GM21786 (cell line): ENCODE data around the gene ATXN7L3B.
"Not testable (repeated sequence)": the region's sequence is repeated elsewhere in the genome, so short reads cannot be mapped to it uniquely, and the experiment has no call there.

ENCODE experiments used
- ATAC-seq: cut with Tn5 transposase; IDR thresholded peaks from one replicate; pipeline ENCODE4 v1.9.1; 2021; ENCODE audit not compliant: unreplicated experiment

ATXN7L3B gene

GRCh38 chr12:74537707-74538385, at the start of gene ATXN7L3B:
ATXN7L3B (plus strand) TSS chr12:74537835; CDS start chr12:74538113, 278 bp downstream.
- peak; percentile 92 for ATAC-seq

GRCh38 chr12:74488134-74488533, 49.5 kb upstream of the ATXN7L3B start:
- ATAC-seq = peak; percentile 48

- peak; percentile 23 for ATAC-seq
Observed at GRCh38 chr12:74489543-74489942, 48.1 kb upstream of the ATXN7L3B start.

GRCh38 chr12:74490390-74491064, 47.1 kb upstream of the ATXN7L3B start:
- ATAC-seq = peak; percentile 82

- no peak for ATAC-seq
Observed at GRCh38 chr12:74491374-74491773, 46.3 kb upstream of the ATXN7L3B start.

GRCh38 chr12:74499192-74499591, 38.4 kb upstream of the ATXN7L3B start:
- no peak for ATAC-seq

- not testable (repeated sequence) for ATAC-seq
Observed at GRCh38 chr12:74508873-74509657, 28.6 kb upstream of the ATXN7L3B start.

- ATAC-seq = no peak
Observed at GRCh38 chr12:74509886-74510285, 27.7 kb upstream of the ATXN7L3B start.

GRCh38 chr12:74514098-74514872, 23.4 kb upstream of the ATXN7L3B start:
- no peak for ATAC-seq

- ATAC-seq = no peak
Observed at GRCh38 chr12:74515849-74516248, 21.8 kb upstream of the ATXN7L3B start.

GRCh38 chr12:74526535-74526934, 11.1 kb upstream of the ATXN7L3B start:
- ATAC-seq = no peak

GRCh38 chr12:74527491-74527890, 10.1 kb upstream of the ATXN7L3B start:
- no peak for ATAC-seq

GRCh38 chr12:74530676-74531075, 7.0 kb upstream of the ATXN7L3B start:
- ATAC-seq = no peak

GRCh38 chr12:74535536-74535935, 2.1 kb upstream of the ATXN7L3B start:
- no peak for ATAC-seq

- peak; percentile 61 for ATAC-seq
Observed at GRCh38 chr12:74537126-74537706, 419 bp upstream of the ATXN7L3B start.

- ATAC-seq = peak; percentile 22
Observed at GRCh38 chr12:74538491-74539258, 1.0 kb downstream of the ATXN7L3B start.

GRCh38 chr12:74539261-74539660, 1.6 kb downstream of the ATXN7L3B start:
- no peak for ATAC-seq

- ATAC-seq = no peak
Observed at GRCh38 chr12:74539765-74540526, 2.3 kb downstream of the ATXN7L3B start.

- ATAC-seq = no peak
Observed at GRCh38 chr12:74541074-74541473, 3.4 kb downstream of the ATXN7L3B start.
